GM13977 (cell line): ENCODE measurements around the gene GALNT16.

ENCODE experiments used
- DNase-seq: peaks from one replicate; pipeline ENCODE4 v3.0.0; 2012; ENCODE audit warnings: low spot score
- CTCF ChIP-seq: IDR thresholded peaks from 2 replicates; pipeline ENCODE4 v1.5.1; 2012; ENCODE audit warnings: mild to moderate bottlenecking, control low read depth; ENCODE audit not compliant: insufficient read depth; ENCODE audit errors: extremely low read depth, missing control alignments
- in situ Hi-C: fragments of 300-500 bp; cut with MboI; formaldehyde crosslinking; loops from one replicate; pipeline ENCODE4 v1.12.0; 2022; ENCODE audit warnings: low sequenced_read_pairs, low pct_unique_long_range_greater_than_20kb, mixed read lengths, inconsistent platforms; ENCODE audit not compliant: unreplicated experiment

GALNT16 gene

GRCh38 chr14:69315301-69315700 lies 55.3 kb downstream of the GALNT16 start:
- DNase-seq, result no peak
- no peak for TF ChIP-seq CTCF
- in situ Hi-C loops, result no loop called here

- in situ Hi-C loops, result no loop called here
- TF ChIP-seq CTCF, result no peak
- DNase-seq, result no peak
These were observed 56.6 kb downstream of the GALNT16 start for GRCh38 chr14:69316449-69317101.

- TF ChIP-seq CTCF, result no peak
- DNase-seq, result no peak
- in situ Hi-C loops, result no loop called here
These were observed 57.3 kb downstream of the GALNT16 start for GRCh38 chr14:69317102-69317755.

- TF ChIP-seq CTCF, result no peak
- in situ Hi-C loops, result no loop called here
- no peak for DNase-seq
These were observed 57.8 kb downstream of the GALNT16 start for GRCh38 chr14:69317780-69318179.

- no peak for DNase-seq
- in situ Hi-C loops, result no loop called here
- no peak for TF ChIP-seq CTCF
These were observed 58.3 kb downstream of the GALNT16 start for GRCh38 chr14:69318241-69318640.

- in situ Hi-C loops, result no loop called here
- TF ChIP-seq CTCF, result no peak
- DNase-seq, result no peak
These were observed 59.0 kb downstream of the GALNT16 start for GRCh38 chr14:69318901-69319475.
